Osteoblast (primary cell): ENCODE results near the gene SCN10A. TPM values are rescaled to one million over a fixed set of nuclear protein-coding genes. Genes with fewer than 3 reads are reported as not detected.

Experiments
- DNase-seq: peaks from one replicate; pipeline ENCODE4 v3.0.0; 2011; ENCODE audit warnings: low spot score, mixed read lengths; ENCODE audit not compliant: insufficient read length; ENCODE audit errors: missing footprints
- H2AFZ ChIP-seq: 2 replicates; pipeline ENCODE4 v1.6.0; 2011; ENCODE audit warnings: mild to moderate bottlenecking, low read length
- H3K27ac ChIP-seq: 2 replicates; pipeline ENCODE4 v1.5.1; 2011; ENCODE audit warnings: mild to moderate bottlenecking, low read depth, low read length, moderate library complexity
- H3K27me3 ChIP-seq: 2 replicates; pipeline ENCODE4 v1.6.0; 2012; ENCODE audit warnings: mild to moderate bottlenecking, control low read depth, inconsistent platforms, low read length, moderate library complexity; ENCODE audit not compliant: insufficient read depth
- H3K36me3 ChIP-seq: 2 replicates; pipeline ENCODE4 v1.5.1; 2011; ENCODE audit warnings: mild to moderate bottlenecking, low read length, control low read depth, moderate library complexity; ENCODE audit not compliant: insufficient read depth
- H3K4me1 ChIP-seq: 2 replicates; pipeline ENCODE4 v1.5.1; 2011; ENCODE audit warnings: mild to moderate bottlenecking, low read length, control low read depth, moderate library complexity; ENCODE audit not compliant: insufficient read depth
- H3K4me2 ChIP-seq: 2 replicates; pipeline ENCODE4 v1.6.0; 2011; ENCODE audit warnings: mild to moderate bottlenecking, low read length; ENCODE audit not compliant: insufficient read depth
- H3K4me3 ChIP-seq: fragments of 200-600 bp; sonication (generic); 3 replicates; pipeline ENCODE4 v1.5.1; 2012; ENCODE audit warnings: mild to moderate bottlenecking, low read length, inconsistent platforms; ENCODE audit not compliant: insufficient read depth
- H3K79me2 ChIP-seq: 2 replicates; pipeline ENCODE4 v1.6.0; 2012; ENCODE audit warnings: mild to moderate bottlenecking, low read length, control low read depth, inconsistent platforms; ENCODE audit not compliant: insufficient read depth
- H3K9me3 ChIP-seq: 2 replicates; pipeline ENCODE4 v1.5.1; 2011; ENCODE audit warnings: low read depth, low read length, control low read depth
- H4K20me1 ChIP-seq: 2 replicates; pipeline ENCODE4 v1.6.0; 2012; ENCODE audit warnings: mild to moderate bottlenecking, low read length, control low read depth; ENCODE audit not compliant: insufficient read depth
- total RNA-seq: library from RNA; depleted of rRNA; stranded (reverse); fragments of >200 nt; gene quantifications from 2 replicates; pipeline ENCODE4 v1.2.3, GENCODE V29; 2012
- TF ChIP-seq, protein P1 (sequence below): IDR thresholded peaks from 2 replicates; pipeline ENCODE4 v1.5.1; 2011; ENCODE audit warnings: mild to moderate bottlenecking, low read depth, low read length, moderate library complexity; ENCODE audit errors: extremely low read depth

Gene SCN10A
- total RNA-seq, 1 donor = not detected

DNA sequence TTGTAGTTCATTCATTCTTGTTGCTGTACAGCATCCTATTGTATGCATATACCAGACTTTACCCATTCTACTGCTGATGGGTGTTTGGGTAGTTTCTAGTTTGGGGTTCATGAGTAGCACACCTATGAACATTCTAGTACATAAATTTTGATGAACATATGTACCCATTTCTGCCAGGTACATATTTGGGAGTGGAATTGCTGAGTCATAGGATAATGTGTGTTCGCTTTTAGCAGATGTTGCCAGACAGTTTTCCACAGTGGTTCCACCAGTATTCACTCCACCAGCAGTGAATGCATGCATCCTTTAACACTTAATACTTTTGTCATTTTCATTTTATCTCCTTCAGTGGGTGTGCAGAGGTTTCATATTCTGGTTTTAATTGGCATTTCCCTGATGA, 163.1 kb downstream of the SCN10A start:
- Histone ChIP-seq H3K4me3 (no peak overlapping the region), H3K4me2 (no peak overlapping the region), H3K36me3 (no peaks in the 10 kb centered on the region), H3K27ac (no peak overlapping the region), H3K79me2 (no peaks in the 10 kb centered on the region), H4K20me1 (no peaks in the 10 kb centered on the region), H3K4me1 (no peaks in the 10 kb centered on the region), H3K27me3 (peaks cover 51% of the 10 kb centered on the region), H3K9me3 (no peaks in the 10 kb centered on the region), H2AFZ (no peak overlapping the region)
- TF ChIP-seq, protein P1, sequence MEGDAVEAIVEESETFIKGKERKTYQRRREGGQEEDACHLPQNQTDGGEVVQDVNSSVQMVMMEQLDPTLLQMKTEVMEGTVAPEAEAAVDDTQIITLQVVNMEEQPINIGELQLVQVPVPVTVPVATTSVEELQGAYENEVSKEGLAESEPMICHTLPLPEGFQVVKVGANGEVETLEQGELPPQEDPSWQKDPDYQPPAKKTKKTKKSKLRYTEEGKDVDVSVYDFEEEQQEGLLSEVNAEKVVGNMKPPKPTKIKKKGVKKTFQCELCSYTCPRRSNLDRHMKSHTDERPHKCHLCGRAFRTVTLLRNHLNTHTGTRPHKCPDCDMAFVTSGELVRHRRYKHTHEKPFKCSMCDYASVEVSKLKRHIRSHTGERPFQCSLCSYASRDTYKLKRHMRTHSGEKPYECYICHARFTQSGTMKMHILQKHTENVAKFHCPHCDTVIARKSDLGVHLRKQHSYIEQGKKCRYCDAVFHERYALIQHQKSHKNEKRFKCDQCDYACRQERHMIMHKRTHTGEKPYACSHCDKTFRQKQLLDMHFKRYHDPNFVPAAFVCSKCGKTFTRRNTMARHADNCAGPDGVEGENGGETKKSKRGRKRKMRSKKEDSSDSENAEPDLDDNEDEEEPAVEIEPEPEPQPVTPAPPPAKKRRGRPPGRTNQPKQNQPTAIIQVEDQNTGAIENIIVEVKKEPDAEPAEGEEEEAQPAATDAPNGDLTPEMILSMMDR = no peak
- DNase-seq = no peak

DNA sequence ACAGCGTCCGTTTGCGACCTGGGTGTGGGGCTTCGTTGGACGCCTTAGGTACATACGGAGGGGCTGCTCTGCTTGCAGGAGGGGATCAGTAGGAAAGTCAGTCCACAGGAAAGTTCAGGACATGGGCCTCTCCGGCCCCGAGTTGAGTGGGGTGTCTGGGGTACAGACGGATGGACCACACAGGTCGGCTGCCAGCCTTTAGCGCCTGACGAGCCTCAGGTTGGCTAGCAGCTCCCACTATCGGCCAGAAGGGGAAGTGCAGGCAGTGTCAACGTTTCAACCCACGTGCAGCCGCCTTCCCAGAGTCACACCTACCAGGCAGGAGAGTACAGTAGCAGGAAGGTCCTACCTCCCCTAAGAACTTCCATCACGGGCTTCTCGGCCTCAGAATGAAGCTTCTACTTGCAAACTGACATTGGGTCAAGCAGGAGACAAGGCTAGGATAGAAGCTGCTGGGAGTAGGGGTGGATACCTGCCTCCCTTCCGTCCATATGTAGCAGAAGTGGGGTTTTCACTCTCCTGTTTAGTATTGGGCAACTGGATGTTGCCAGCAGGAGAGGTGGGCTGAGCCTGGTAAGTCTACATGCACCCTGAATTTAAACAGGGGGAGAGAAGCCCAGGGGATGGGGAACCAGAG, 164.7 kb downstream of the SCN10A start:
- Histone ChIP-seq H4K20me1 (no peaks in the 10 kb centered on the region), H3K27me3 (peaks cover 49% of the 10 kb centered on the region), H3K79me2 (no peaks in the 10 kb centered on the region), H3K36me3 (no peaks in the 10 kb centered on the region), H3K4me1 (no peaks in the 10 kb centered on the region), H3K27ac (no peak overlapping the region), H3K4me2 (no peak overlapping the region), H3K4me3 (no peak overlapping the region), H2AFZ (no peak overlapping the region), H3K9me3 (no peaks in the 10 kb centered on the region)
- peak; percentile 95 for DNase-seq
- TF ChIP-seq, protein P1 = peak; percentile 91

DNA sequence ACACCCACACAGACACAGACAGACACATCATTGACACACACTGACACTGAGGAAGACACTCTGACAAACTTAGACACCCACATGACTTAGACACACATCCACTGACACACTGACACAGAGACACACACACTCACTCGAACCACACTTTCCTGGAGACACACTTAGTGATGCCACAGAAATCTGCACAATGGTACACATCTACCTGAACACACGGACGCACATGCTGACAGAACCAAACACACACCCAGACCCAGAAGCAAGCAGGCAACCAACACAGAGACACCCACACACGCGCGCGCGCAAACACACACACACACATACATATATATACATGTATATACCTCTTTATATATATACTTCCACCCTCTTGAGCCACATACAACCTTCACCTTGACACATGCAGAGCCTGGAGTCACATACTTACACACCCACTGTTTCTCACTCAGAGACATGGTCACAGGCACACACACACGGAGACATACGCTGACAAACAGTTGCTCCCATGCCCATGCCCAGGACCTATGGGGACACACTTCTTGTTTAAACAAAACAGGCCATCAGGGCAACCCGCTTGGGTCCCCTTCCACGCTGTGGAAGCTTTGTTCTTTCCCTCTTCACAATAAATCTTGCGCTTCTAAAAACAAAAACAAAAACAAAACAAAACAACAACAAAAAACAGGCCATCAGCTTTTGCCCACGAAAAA, 165.6 kb downstream of the SCN10A start:
- Histone ChIP-seq H3K4me2 (peak overlapping the region; percentile 64), H4K20me1 (no peaks in the 10 kb centered on the region), H3K79me2 (no peaks in the 10 kb centered on the region), H3K4me3 (no peak overlapping the region), H2AFZ (no peak overlapping the region), H3K9me3 (no peaks in the 10 kb centered on the region), H3K27ac (no peak overlapping the region), H3K27me3 (peaks cover 49% of the 10 kb centered on the region), H3K4me1 (no peaks in the 10 kb centered on the region), H3K36me3 (no peaks in the 10 kb centered on the region)
- TF ChIP-seq, protein P1 = no peak
- DNase-seq = peak; percentile 78

DNA sequence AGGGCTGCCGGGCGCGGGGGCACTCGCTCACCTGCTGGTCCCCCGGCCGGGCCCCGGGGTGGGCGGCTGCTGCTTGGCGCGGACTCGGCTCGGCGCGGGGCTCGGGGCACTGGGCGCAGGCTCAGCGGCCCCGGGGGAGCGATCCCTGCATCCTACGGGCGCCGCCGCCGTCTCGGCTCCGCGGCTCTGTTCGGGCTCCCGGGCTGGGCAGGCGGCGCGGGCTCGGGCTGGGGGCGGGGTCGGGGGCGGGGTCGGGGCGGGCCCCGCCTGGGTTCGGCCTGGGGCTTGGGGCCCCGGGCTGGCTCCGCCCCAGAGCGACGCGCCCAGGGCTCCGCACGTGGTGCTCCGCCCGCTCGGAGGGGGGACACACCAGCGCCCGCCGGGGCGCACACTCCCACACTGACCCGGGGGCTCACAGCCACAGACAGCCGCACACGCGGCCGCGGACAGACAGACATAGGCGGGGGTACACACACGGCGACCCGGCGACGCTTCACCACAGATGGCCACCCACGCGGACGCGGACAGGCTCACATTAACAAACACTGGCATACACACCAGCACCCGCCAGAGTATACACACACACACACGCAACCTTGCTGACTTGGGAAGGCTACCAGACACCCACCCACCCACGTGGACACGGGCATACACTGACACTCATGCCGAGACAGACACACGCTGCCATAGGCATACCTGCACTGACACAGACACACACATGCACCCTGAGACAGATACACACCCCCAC, 166.3 kb downstream of the SCN10A start, which contains the start of gene SCN5A:
Gene SCN5A, minus strand, starts transcription at position 188 of the 748 bp plus-strand sequence. CDS start 16,380 bp downstream, outside the sequence.
- peak; percentile 90 for DNase-seq

More for the DNA sequence above, 166.3 kb downstream of the SCN10A start, which contains the start of gene SCN5A:
- peaks cover 55% of the 10 kb centered on the region for H3K27me3 ChIP-seq
- H3K4me3 ChIP-seq = peak within 1 kb of the TSS; percentile 35
- peak within 1 kb of the TSS; percentile 65 for H2AFZ ChIP-seq
- H4K20me1 ChIP-seq = no peaks in the 10 kb centered on the region
- no peaks in the 10 kb centered on the region for H3K36me3 ChIP-seq
- H3K9me3 ChIP-seq = no peaks in the 10 kb centered on the region
- peak within 1 kb of the TSS; percentile 64 for H3K4me2 ChIP-seq
- no peak within 1 kb of the TSS for H3K27ac ChIP-seq
- H3K4me1 ChIP-seq = no peaks in the 10 kb centered on the region
- TF ChIP-seq, protein P1 = no peak
- H3K79me2 ChIP-seq = no peaks in the 10 kb centered on the region
